ENCODE measurements around the gene ATP6V0B.

ATP6V0B gene

GRCh38 chr1:44016890-44017400, 42.2 kb downstream of the ATP6V0B start:
- no peak for DNase-seq (ENCODE audit: low spot score)
- TF ChIP-seq CTCF (IDR thresholded peaks at IDR 0.05; ENCODE audit: extremely low read depth, missing control alignments): no peak

- TF ChIP-seq CTCF (IDR thresholded peaks at IDR 0.05; ENCODE audit: extremely low read depth, missing control alignments): no peak
- no peak for DNase-seq (ENCODE audit: low spot score)
Observed at GRCh38 chr1:44019466-44019948, 44.7 kb downstream of the ATP6V0B start.

GRCh38 chr1:44020464-44020863, 45.7 kb downstream of the ATP6V0B start:
- TF ChIP-seq CTCF (IDR thresholded peaks at IDR 0.05; ENCODE audit: extremely low read depth, missing control alignments): no peak
- DNase-seq (ENCODE audit: low spot score): no peak

- DNase-seq (ENCODE audit: low spot score): no peak
- no peak for TF ChIP-seq CTCF (IDR thresholded peaks at IDR 0.05; ENCODE audit: extremely low read depth, missing control alignments)
Observed at GRCh38 chr1:44021156-44021555, 46.4 kb downstream of the ATP6V0B start.

GRCh38 chr1:44021581-44022321, 47.0 kb downstream of the ATP6V0B start:
- TF ChIP-seq CTCF (IDR thresholded peaks at IDR 0.05; ENCODE audit: extremely low read depth, missing control alignments): no peak
- no peak for DNase-seq (ENCODE audit: low spot score)

GRCh38 chr1:44024031-44024902, 49.5 kb downstream of the ATP6V0B start:
- TF ChIP-seq CTCF (IDR thresholded peaks at IDR 0.05; ENCODE audit: extremely low read depth, missing control alignments): no peak
- no peak for DNase-seq (ENCODE audit: low spot score)

Data from GM20000 (cell line).